Astrocyte (in vitro differentiated cells and primary cell): ENCODE data around the gene ING4.

ENCODE experiments used
- CTCF ChIP-seq: IDR thresholded peaks from 2 replicates; pipeline ENCODE4 v1.5.1; 2011; ENCODE audit warnings: low read depth, mild to moderate bottlenecking, inconsistent platforms, low read length, moderate library complexity; ENCODE audit not compliant: insufficient read depth
- EZH2 ChIP-seq: IDR thresholded peaks from 2 replicates; pipeline ENCODE4 v1.6.1; 2012; ENCODE audit warnings: mild to moderate bottlenecking, low read length, inconsistent platforms; ENCODE audit not compliant: insufficient read depth

GRCh38 chr12:6603095-6603567 lies 59.8 kb downstream of the ING4 start:
- TF ChIP-seq EZH2 (no peak), CTCF (no peak)
